Suppressor macrophage treated with lipopolysaccharide for 4 hours (primary cell): ENCODE results near the gene RFX4.
A peak's percentile ranks its signal among the peaks of the same experiment; 100 is the strongest.
"Not testable (repeated sequence)": the region's sequence is repeated elsewhere in the genome, so short reads cannot be mapped to it uniquely, and the experiment has no call there.

Experiments used
- DNase-seq: peaks from one replicate; pipeline ENCODE4 v3.0.0-alpha.2; 2020

The RFX4 gene

GRCh38 chr12:106647793-106648514, 65.2 kb downstream of the RFX4 start:
- DNase-seq = no peak

- no peak for DNase-seq
These were observed 65.9 kb downstream of the RFX4 start for GRCh38 chr12:106648736-106649135.

GRCh38 chr12:106651552-106651951, 68.7 kb downstream of the RFX4 start:
- DNase-seq = no peak

- DNase-seq = no peak
These were observed 69.8 kb downstream of the RFX4 start for GRCh38 chr12:106652510-106653015.

GRCh38 chr12:106655577-106655976, 72.8 kb downstream of the RFX4 start:
- peak; percentile 21 for DNase-seq

GRCh38 chr12:106657488-106657887, 74.7 kb downstream of the RFX4 start:
- no peak for DNase-seq

- DNase-seq = no peak
These were observed 80.6 kb downstream of the RFX4 start for GRCh38 chr12:106663385-106663784.

- DNase-seq = no peak
These were observed 86.4 kb downstream of the RFX4 start for GRCh38 chr12:106669216-106669615.

GRCh38 chr12:106670131-106670530, 87.3 kb downstream of the RFX4 start:
- no peak for DNase-seq

- no peak for DNase-seq
These were observed 89.0 kb downstream of the RFX4 start for GRCh38 chr12:106671840-106672239.

GRCh38 chr12:106672314-106673025, 89.7 kb downstream of the RFX4 start:
- DNase-seq = no peak

- DNase-seq = no peak
These were observed 90.3 kb downstream of the RFX4 start for GRCh38 chr12:106673141-106673540.

GRCh38 chr12:106675651-106676435, 93.0 kb downstream of the RFX4 start:
- DNase-seq = no peak

GRCh38 chr12:106679574-106679973, 96.8 kb downstream of the RFX4 start:
- DNase-seq = no peak

- DNase-seq = no peak
These were observed 97.5 kb downstream of the RFX4 start for GRCh38 chr12:106680280-106680679.

GRCh38 chr12:106681210-106681609, 98.4 kb downstream of the RFX4 start:
- no peak for DNase-seq

- DNase-seq = peak; percentile 2
These were observed 99.9 kb downstream of the RFX4 start for GRCh38 chr12:106682594-106683234.

GRCh38 chr12:106684497-106684896, 101.7 kb downstream of the RFX4 start:
- no peak for DNase-seq

- DNase-seq = no peak
These were observed 102.6 kb downstream of the RFX4 start for GRCh38 chr12:106685381-106685780.

- DNase-seq = no peak
These were observed 104.9 kb downstream of the RFX4 start for GRCh38 chr12:106687672-106688071.

GRCh38 chr12:106690569-106691305, 107.9 kb downstream of the RFX4 start:
- no peak for DNase-seq

- not testable (repeated sequence) for DNase-seq
These were observed 109.2 kb downstream of the RFX4 start for GRCh38 chr12:106692033-106692432.
